CD4-positive, alpha-beta T cell treated with Interferon gamma for 1 hour (primary cell): ENCODE results near the gene TMEM108.
"Not testable (repeated sequence)": the region's sequence is repeated elsewhere in the genome, so short reads cannot be mapped to it uniquely, and the experiment has no call there.

Experiments
- DNase-seq: peaks from one replicate; pipeline ENCODE4 v3.0.0-alpha.2; 2020

TMEM108 gene

DNA sequence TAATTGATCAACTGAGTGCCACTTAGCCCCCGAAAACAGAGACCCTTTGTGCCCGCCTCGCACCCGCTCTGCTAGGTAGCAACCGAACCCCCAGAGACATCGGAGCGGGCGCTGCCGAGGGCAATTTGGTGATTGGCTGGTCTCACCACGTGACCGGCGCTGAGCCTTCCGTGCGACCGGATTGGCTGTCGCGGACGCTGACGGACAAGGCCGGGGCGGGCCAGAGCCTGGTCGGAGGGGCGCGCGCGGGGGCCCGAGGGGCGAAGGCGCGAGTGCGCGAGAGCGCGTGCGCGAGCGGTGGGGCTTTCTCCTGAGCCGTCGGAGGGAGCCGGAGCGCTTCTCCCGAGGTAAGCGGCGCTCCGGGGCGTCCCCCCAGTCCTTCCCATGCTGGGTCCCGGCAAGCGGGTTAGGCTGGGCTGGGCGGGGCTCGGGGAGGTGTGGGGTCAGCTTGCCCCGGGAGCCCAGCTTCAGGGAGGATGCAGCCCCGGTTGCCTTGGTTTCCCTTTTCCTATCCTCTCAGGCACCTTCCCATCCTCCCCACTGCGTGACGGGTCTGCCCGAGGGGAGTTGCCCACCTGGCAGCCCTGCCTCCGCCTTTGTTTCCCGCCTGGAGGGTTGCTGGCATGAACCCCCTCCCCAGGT is at the start of gene TMEM108:
Gene TMEM108 (plus strand): TSS at position 303 of the 642 bp plus-strand sequence.
- DNase-seq, result peak; percentile 0

GRCh38 chr3:132995971-132996370 is 42.2 kb upstream of the TMEM108 start:
- DNase-seq, result no peak

GRCh38 chr3:132997404-132998185 is 40.6 kb upstream of the TMEM108 start:
- DNase-seq, result no peak

GRCh38 chr3:133005032-133005431 is 33.2 kb upstream of the TMEM108 start:
- not testable (repeated sequence) for DNase-seq

DNA sequence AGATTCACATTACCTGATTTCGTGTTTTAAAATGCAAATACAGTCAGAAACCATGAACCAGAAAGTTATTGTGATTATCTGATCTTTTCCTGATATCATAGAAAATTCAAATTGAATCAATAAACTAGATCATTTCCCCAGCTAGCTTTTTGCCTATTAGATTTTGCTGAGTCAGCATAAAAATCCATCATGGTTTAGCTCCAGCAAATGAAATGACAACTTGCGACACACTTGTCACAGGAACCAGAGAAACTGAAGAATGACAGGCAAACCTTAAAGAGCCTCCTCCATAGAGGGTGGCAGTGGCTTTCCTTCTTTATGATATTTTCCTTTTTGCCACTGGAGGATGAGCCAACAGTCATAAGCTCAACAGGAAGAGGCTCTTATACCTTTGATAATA is 30.6 kb upstream of the TMEM108 start:
- no peak for DNase-seq

- no peak for DNase-seq
Observed at GRCh38 chr3:133014325-133014724, 23.9 kb upstream of the TMEM108 start.

- DNase-seq, result not testable (repeated sequence)
Observed at GRCh38 chr3:133015573-133015972, 22.6 kb upstream of the TMEM108 start.

GRCh38 chr3:133016838-133017309 is 21.3 kb upstream of the TMEM108 start:
- no peak for DNase-seq

DNA sequence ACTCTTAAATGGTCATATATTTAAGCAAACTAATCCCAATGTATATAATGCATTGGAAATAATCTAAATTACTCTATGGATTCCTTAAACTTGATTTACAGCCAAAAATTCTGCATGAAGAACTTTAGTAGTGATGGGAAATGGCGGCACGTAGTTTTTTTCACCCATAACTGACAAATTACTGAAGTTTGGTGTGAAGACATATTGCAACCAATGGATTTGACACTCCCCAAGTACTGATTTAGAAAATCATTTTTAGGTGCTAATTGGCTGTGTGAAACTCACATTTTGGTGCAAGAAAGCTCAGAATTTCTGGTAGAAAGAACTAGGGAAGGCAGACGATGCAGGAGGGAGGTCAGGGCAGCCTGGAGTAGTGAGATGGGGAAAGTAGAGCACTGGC is 19.3 kb upstream of the TMEM108 start:
- DNase-seq, result no peak

- DNase-seq, result no peak
Observed at GRCh38 chr3:133021206-133021605, 17.0 kb upstream of the TMEM108 start.

DNA sequence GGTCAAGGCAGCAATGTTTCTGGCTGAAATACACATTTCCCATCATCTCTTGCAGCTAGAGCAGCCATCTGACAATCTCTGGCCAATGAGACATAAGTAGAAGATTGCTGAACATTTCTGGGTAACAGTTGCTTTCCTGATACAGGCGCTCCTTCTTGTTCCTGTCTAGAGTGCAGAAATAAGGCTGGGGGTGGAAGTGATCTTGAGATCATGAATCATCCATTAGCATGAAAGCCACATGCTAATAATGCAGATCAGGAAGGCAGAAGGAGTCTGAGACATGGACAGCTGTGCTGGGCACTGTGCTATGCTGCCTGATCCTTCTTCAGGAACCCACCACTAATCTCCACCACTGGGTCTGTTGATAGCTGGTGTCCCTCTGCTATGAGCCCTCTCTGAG is 14.8 kb upstream of the TMEM108 start:
- no peak for DNase-seq

DNA sequence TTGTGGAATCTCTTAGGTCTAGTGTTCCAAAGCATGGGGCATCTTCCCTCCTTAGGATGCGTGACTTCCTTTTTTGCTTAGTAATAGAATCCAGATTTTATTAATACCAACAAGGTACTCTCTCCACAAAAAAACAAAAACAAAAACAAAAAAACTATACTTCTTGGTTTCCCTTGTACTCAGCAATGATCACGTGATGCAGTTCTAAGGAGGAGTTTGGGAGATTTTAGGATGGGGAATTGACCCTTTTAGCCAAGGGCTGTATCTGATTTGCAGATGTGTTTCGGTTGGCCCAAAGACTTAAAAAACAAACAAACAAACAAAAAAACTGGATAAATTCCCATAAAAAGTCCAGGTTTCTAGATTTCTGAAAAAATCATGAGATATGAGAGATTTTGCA is 12.6 kb upstream of the TMEM108 start:
- DNase-seq, result no peak

DNA sequence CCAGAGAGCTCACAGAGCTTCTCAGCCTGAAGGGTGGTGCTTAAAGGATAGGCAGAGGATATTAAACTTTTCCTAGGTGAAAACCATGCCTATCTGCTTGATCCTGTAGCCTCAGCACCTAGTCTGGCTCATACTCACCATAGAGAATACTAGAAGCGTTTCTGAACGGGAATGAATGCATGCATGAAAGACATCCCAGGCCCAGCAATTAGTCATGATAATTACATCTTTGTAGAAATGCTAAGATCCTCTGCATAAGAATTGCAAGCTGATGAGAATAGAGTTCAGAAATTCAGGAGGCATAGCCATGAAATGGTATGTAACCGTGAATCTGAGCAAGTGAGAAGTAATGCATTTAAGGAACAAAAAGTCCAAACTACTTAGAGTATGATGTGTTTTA is 5.9 kb upstream of the TMEM108 start:
- DNase-seq, result no peak

DNA sequence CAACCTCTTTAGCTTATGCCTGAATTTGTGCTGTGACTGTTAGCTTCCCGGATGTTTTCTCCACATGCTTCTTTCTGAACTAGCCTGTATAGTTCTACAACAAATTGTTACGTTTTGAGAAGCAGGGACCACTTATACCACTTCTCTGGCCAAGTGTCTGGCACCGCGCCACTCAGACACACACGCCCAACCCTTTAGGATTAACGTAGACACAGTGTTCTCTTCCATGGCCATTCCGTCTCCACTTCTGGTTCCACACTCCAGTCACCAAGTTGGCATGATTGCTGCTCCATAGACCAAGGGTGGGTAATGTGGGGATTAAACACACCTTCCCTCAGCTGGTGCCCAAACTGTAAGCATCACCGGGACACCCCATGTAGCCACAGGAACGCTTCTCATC is 755 bp upstream of the TMEM108 start:
- DNase-seq, result no peak

- no peak for DNase-seq
Observed at GRCh38 chr3:133038731-133039375, 662 bp downstream of the TMEM108 start.

- DNase-seq, result no peak
Observed at GRCh38 chr3:133040696-133041523, 2.7 kb downstream of the TMEM108 start.

DNA sequence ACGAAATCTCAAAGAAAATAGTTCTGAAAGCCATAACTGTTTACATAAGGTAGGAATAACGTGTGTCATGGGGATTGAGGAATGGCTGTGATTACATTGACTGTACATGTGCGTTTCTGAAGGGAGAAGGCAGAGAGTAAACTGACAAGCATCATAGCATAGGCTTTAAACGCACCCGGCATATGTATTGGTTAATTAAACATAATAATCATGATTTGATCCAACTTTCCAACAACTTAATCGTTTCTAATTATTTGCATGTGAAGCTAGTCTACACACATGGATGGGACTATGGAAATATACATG is 3.3 kb downstream of the TMEM108 start:
- DNase-seq, result no peak

DNA sequence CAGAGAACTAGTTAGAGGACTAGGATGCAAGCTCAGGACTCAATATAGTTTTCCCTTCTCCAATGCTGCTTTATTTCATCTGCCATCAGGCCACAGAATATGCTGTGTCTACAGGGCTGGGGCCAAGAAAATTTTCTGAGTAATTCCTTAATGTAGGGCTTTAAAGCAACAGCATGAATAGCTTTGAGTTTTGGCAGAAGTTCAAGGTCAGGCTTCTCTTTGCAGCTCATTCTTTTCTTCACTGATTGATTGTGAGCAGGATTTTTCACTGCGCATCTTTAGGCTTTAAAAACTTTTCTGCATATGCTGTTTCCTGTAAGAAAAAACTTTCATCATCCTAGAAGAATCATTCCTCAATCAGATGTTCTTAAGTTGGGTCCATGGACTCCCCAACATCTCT is 4.6 kb downstream of the TMEM108 start:
- DNase-seq, result no peak

DNA sequence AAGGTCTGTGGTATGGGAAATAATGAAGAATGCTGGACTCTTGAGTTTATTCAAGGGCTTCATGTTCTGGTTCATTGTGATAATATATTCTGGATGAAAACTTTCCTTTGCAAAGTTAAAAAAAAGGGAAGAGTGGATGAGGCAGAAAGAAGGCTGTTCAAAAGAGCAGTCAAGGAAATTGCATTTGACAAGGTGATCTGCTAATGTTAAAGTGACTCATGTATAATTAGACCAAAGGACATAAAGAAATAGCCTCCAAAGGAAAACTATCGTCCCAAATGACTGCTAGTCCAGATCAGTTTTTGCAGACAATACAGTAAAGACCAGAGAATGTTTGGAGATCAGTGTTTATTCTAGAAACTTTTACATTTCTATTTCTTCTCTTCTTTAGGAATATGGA is 9.8 kb downstream of the TMEM108 start:
- no peak for DNase-seq

GRCh38 chr3:133049491-133049890 is 11.3 kb downstream of the TMEM108 start:
- no peak for DNase-seq

DNA sequence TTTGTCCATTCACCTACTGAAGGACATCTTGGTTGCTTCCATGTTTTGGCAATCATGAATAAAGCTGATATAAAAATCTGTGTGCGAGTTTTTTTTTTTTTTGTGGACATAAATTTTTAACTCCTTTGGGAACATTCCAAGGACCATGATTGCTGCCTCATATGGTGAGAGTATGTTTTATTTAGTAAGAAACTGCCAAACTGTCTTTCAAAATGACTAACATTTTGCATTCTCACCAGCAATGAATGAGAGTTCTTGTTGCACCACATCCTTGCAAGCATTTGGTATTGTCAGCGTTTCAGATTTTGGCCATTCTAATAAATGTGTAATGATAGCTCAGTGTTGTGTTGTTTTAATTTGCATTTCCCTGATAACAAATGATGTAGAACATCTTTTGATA is 12.7 kb downstream of the TMEM108 start:
- DNase-seq, result no peak

- DNase-seq, result no peak
Observed at GRCh38 chr3:133053532-133053931, 15.3 kb downstream of the TMEM108 start.

- DNase-seq, result no peak
Observed at GRCh38 chr3:133054586-133054985, 16.4 kb downstream of the TMEM108 start.
